ENCODE measurements around the gene TUFT1.
A peak's percentile ranks its signal among the peaks of the same experiment; 100 is the strongest.
"Not testable (repeated sequence)": the region's sequence is repeated elsewhere in the genome, so short reads cannot be mapped to it uniquely, and the experiment has no call there.

TUFT1 gene

GRCh38 chr1:151579436-151580225, 39.5 kb downstream of the TUFT1 start:
- no peak for DNase-seq (ENCODE audit: low read depth, low spot score)

- no peak for DNase-seq (ENCODE audit: low read depth, low spot score)
Measured at GRCh38 chr1:151581451-151581850, 41.3 kb downstream of the TUFT1 start.

- no peak for DNase-seq (ENCODE audit: low read depth, low spot score)
Measured at GRCh38 chr1:151581921-151582320, 41.8 kb downstream of the TUFT1 start.

GRCh38 chr1:151583796-151584195, 43.7 kb downstream of the TUFT1 start:
- DNase-seq (ENCODE audit: low read depth, low spot score): no peak

- no peak for DNase-seq (ENCODE audit: low read depth, low spot score)
Measured at GRCh38 chr1:151584278-151584677, 44.2 kb downstream of the TUFT1 start.

- DNase-seq (ENCODE audit: low read depth, low spot score): no peak
Measured at GRCh38 chr1:151584780-151585179, 44.7 kb downstream of the TUFT1 start.

GRCh38 chr1:151585622-151586021, 45.5 kb downstream of the TUFT1 start:
- DNase-seq (ENCODE audit: low read depth, low spot score): no peak

GRCh38 chr1:151590961-151591360, 50.9 kb downstream of the TUFT1 start:
- no peak for DNase-seq (ENCODE audit: low read depth, low spot score)

- no peak for DNase-seq (ENCODE audit: low read depth, low spot score)
Measured at GRCh38 chr1:151593730-151594129, 53.6 kb downstream of the TUFT1 start.

GRCh38 chr1:151594143-151594625, 54.1 kb downstream of the TUFT1 start:
- peak; percentile 21 for DNase-seq (ENCODE audit: low read depth, low spot score)

- no peak for DNase-seq (ENCODE audit: low read depth, low spot score)
Measured at GRCh38 chr1:151596166-151596953, 56.3 kb downstream of the TUFT1 start.

- DNase-seq (ENCODE audit: low read depth, low spot score): not testable (repeated sequence)
Measured at GRCh38 chr1:151602550-151602949, 62.4 kb downstream of the TUFT1 start.

- DNase-seq (ENCODE audit: low read depth, low spot score): no peak
Measured at GRCh38 chr1:151604291-151604690, 64.2 kb downstream of the TUFT1 start.

GRCh38 chr1:151606384-151606783, 66.3 kb downstream of the TUFT1 start:
- DNase-seq (ENCODE audit: low read depth, low spot score): no peak

- DNase-seq (ENCODE audit: low read depth, low spot score): no peak
Measured at GRCh38 chr1:151606857-151607256, 66.7 kb downstream of the TUFT1 start.

- DNase-seq (ENCODE audit: low read depth, low spot score): no peak
Measured at GRCh38 chr1:151610142-151610541, 70.0 kb downstream of the TUFT1 start.

GRCh38 chr1:151611288-151611790, 71.2 kb downstream of the TUFT1 start:
- no peak for DNase-seq (ENCODE audit: low read depth, low spot score)

GRCh38 chr1:151611832-151612500, 71.9 kb downstream of the TUFT1 start, which contains the start of gene SNX27:
SNX27 (plus strand) TSS chr1:151612050; CDS start chr1:151612202, 152 bp downstream.
- DNase-seq (ENCODE audit: low read depth, low spot score): peak; percentile 71

GRCh38 chr1:151612501-151613281, 72.6 kb downstream of the TUFT1 start:
- DNase-seq (ENCODE audit: low read depth, low spot score): no peak

GRCh38 chr1:151613282-151613780, 73.2 kb downstream of the TUFT1 start:
- no peak for DNase-seq (ENCODE audit: low read depth, low spot score)

Measured in smooth muscle cell of the brain vasculature (primary cell).